Tongue (tissue), 2 donors: ENCODE measurements around the gene RAB3C. TPM values are rescaled to one million over a fixed set of nuclear protein-coding genes. Genes with fewer than 3 reads are reported as not detected.

Experiments
- DNase-seq: peaks from one replicate; pipeline ENCODE4 v3.0.0-alpha.2; 2015
- total RNA-seq: library from RNA; depleted of rRNA; stranded (reverse); fragments of >200 nt; gene quantifications from one replicate; pipeline ENCODE4 v1.2.3, GENCODE V29; 2014

RAB3C gene
- total RNA-seq, 1 donor from 2014 or later, result 0.21 TPM

DNA sequence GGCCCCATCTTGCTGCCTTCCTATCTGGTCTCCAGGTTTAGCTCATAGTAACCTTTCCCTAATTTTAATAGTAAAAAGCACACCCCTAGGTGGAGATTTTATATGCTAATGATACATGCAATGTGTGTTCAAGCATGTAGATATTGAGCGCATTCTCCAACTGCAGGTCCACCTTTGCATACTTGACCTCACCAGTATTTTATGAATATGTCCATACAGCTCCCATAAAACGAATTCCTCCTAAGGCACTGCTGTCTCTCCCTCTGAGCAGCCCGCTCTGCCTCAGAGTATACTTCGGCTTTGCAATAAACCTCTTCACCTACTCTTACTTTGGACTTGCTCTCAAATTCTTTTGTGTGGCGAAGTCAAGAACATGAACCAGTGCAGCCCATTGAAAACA is 153.3 kb downstream of the RAB3C start:
- no peak for DNase-seq

DNA sequence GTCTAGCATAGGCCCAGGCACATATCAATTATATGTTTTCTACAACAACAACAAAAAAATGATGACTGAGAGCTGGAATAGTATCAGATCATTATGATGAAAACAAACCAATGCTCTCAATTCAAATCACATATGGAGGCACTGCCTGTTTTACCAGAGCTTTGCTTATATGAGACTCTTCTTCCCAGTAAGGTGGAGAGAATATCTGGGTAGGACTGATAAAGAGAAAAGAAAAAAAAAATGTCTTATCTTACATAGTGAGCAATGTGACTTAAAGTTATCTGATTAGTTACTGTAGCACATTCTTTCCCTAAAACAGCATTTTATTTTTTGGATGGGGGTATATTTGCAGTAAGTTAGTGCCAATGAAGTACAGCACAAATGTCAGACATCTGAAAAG is 154.8 kb downstream of the RAB3C start:
- DNase-seq, result no peak

DNA sequence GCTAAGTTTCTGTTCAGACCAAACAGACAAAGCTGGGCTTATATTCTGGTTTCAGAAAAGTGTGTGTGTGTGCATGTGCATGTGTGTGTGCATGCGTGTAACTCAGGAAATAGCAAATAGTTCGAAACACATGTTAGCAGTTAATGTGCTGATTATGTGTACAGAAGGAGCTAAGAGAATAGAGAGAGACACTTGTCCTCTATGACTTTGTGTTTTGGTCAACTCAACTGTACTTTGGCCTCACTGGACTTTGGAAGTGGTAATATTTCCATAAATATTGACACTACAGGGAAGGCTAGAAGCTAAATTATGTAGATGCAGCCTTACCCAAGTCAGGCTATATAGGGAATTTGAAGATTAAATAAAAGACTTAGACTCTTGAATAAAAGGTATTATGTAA is 155.5 kb downstream of the RAB3C start:
- no peak for DNase-seq

DNA sequence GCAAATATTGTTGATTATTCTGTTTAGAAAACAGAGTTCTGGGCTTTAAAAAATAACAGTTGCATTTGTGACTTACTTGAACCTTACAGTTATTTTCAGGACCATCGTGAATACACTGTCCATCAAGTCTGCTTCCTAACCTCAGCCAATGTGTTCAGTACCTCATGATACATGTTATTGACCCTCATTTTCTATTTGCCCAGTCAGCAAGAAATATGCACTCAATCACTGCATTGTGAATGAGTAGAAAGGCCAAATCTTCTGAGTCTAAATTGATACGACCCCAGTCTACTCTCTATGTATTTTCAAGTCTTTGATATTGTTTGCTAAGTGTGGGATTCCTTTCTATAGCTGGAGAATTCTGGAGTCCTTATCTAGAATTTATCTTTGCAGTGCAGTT is 156.2 kb downstream of the RAB3C start:
- DNase-seq, result no peak

DNA sequence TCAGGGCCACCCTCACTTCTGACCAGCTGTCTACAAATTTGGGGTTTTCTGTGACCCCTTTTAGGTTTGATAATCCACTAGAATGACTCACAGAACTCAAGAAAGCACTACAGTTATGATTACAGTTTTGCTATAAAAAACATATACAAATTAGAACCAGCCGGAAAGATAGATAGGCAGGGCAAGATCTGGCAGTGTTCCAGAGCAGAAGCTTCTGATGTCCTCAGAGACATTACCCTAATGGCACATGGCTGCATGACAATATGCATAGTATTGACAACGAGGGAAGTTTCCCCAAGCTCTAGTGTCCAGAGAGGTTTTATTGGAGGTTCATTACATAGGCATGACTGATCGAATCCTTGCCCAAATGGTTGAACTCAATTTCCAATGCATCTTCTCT is 158.1 kb downstream of the RAB3C start:
- DNase-seq, result no peak

DNA sequence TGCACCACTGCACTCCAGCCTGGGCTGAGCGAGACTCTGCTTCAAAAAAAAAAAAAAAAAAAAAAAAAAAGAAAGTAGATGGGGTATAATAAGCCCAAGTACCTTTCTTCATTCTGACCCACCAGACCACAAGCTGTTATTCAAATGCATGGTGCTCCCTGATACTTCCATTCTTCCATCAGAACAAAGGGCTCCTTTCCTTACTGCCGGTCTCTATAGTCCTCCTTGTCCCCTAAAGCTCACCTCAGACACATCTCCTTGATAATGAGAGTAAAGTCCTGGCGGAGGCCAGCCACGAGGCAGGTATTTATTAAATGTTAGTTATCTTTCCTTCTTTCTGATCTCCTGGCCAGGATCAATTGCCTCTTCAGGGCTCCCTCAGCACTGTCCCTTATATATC is 162.5 kb downstream of the RAB3C start:
- no peak for DNase-seq

DNA sequence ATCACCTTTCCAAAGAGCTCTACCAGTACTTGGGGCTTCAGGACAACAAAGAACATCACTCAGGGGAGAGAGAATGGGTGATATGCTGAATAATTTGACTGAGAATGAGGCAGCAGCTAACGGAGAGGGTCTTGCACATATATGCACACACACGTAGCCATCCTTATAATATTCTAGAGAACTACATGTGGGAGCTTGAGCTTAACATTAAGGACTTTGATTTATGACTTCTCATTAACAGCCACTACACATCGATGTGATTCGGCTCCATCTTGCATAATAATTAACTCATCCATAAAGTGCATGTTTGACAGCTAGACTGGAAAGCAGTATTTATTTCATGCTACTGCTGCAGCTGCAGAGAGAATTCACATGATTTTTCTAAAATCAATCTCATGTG is 163.4 kb downstream of the RAB3C start:
- no peak for DNase-seq

DNA sequence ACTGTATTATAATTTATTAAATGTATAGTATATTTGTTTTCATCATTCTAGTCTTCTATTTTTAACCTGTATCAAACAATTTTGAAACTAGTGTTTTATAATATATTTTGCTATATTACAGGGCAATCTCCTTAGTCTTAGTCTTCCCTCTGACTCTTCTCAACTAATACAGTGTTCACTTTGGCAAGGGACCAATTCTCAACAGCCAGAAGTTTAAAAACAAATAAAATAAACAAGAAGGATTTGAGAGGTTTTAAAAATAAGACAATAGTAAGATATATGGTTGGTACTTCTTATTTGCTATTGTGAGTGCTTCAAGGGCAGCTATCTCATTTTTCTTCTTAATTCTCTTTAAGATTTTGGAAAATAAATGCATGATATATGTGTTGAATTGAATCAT is 167.2 kb downstream of the RAB3C start:
- DNase-seq, result no peak

DNA sequence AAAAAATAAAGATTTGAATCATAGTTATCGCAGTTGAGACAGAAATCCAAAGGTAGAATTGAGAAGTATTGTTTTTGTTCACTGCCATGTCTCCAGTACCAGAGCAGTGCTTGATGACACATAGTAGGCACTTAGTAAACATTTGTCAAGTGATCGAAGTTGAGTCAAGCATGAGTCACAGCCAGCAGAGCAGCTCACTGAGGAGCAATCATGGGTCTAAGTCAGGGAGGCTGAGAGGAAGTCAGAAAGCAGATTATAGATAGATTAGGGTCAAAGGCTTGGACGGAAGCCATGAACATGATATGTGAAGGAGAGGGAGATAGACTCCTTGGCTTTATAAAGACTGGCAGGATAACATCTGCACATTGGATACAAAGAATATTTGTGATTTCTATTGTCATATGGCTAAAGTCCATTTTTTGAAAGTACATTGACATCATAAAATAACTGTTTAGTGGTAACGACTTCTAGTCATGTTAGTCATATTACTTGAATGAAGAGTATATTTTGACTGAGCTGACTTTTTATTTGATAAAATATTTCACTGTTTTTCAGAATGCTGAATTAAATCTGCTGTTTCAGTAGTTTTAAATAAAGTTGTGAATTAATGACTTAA is 168.5 kb downstream of the RAB3C start:
- no peak for DNase-seq

DNA sequence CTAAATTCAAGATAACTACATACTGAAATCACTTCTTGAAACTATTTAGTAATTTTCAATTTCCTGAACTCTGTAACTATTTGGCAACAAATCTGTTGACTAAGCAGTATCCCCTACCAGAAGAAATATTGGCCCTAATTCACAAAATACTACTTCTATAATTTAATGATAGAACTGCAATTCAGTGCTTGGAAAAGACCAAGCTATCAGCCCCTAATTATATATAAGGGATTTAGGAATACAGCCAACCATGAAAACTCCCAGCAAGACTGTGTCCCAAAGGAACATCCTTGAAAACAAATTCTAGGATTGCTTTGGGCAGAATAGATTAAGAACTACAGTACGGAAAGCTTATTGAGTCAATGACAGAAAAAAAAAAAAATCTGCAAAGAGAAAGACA is 169.2 kb downstream of the RAB3C start:
- peak; percentile 1 for DNase-seq

DNA sequence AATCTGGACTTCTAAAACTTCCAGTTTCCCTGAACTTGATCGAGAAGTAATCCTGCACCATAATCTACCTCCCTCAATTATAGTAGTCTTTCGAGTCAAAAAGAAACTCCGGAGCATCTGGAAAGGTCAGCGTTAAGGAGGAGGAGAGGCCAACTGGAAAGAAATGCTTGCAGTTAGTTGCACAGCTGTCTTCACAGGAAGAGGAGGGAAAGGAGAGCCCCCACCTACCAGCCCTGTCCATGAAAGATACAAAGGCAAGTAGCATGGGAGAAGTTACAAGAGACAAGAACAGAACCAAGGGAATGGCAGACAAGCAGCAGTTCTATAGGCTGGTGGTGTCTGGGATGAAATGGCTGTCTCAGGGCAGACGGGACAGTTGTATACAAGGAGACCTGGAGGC is 170.6 kb downstream of the RAB3C start:
- peak; percentile 13 for DNase-seq

DNA sequence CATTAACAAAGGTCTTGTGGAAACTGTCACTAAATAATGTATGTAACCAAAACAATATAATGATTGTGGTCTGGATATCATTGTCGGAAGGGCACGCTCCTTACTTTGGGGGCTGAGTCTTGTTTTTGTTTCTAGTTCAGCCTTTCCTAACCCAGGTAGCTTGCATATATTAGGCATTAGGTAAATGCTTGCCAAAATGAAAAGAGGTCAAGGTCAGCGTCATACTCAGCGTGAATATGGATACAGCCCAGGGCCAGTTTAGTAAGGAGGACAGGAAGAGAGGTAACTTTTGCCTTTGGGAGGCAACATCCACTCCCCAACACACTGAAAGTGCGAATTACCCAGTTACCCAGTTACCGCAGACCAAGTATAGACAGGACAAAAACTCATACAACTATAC is 171.4 kb downstream of the RAB3C start:
- DNase-seq, result no peak

DNA sequence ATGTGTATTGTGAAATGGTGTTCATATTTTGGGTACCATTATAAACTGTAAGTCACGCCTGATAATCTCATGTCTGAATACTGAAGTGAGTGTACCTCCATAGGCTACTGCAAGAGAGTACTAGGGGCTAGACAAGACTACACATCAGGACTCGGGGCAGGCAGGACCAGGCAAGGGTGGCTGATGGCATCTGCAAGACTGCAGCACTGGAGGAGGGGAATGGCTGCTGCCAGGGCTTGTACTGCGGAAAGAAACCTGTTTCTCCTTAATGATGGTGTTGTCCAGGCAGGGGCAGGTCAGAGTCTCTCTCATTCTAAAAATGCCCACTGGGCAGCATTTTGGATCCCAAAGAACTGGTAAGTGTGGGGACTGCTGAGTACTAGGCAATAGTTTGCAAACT is 172.5 kb downstream of the RAB3C start:
- no peak for DNase-seq

DNA sequence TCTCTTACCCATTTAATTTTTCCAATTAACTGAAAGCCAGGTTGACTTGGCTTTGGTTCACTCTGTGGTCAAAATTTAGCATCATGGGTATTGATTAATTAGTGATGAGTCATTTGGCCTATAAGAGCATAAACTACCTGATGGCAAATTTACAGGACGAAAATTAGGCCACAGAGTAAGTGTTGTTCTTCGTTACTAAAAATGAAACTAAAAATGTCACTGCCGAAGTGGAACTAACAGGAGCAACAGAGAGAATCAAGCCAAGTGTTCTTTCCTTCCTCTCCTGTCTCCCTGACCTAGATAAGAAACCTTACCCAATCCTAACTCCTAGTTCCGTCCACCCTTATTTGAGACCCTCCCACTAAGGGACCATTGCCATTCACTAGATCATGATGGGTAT is 176.9 kb downstream of the RAB3C start:
- no peak for DNase-seq

DNA sequence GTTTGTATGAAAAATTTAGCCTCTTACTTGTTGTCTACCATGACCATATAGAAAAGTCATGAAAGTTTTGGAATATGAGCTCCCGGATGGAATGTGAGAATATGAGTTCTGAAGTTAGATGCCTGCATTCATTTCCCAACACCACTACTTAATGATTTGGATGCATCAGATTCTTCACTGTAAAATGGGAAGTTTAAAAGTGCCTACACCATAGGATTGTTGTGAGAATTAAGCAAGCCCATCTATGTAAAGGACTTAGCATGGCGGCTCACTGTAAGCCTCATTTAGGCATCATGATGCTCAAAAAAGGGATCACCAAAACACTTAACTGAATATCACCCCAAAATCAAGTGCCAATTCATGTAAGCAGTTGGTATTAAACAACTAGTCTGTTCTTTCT is 177.3 kb downstream of the RAB3C start:
- DNase-seq, result no peak

DNA sequence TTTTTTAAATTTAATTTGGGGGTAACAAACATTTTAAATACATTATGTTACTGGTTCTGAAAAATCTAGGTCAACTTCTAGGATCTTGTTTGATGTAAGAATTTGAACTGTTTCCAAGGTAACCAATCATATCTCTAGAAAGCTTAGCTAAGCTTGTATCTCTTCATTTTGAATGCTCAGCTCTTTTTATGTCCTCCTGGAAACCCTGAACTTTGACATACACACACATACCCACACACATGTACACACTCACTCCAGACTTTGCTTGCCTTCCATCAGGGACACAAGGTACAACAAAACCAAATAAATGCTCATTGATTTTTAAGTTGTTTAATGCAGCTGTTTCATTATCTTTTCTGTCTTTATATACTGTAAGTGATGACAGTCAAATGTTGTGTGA is 178.5 kb downstream of the RAB3C start:
- DNase-seq, result no peak

DNA sequence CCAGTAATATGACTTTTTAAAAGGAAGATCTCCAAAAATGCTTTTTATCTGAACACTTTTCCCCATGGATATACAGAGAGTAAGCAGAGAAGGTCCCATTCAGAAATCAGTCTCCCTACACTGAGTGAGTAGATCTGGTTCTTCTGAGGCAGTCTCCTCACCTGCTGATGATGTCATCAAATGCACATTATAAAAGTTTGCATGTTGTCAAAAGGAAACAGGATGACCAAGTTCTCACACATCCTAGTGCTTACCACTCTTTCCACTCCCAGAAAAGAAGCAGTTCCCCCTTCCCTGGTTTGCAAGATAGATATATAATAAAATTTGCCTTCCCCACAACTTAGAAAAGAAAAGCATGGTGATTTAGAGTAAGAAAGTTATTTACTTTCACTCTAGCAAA is 180.5 kb downstream of the RAB3C start:
- no peak for DNase-seq

DNA sequence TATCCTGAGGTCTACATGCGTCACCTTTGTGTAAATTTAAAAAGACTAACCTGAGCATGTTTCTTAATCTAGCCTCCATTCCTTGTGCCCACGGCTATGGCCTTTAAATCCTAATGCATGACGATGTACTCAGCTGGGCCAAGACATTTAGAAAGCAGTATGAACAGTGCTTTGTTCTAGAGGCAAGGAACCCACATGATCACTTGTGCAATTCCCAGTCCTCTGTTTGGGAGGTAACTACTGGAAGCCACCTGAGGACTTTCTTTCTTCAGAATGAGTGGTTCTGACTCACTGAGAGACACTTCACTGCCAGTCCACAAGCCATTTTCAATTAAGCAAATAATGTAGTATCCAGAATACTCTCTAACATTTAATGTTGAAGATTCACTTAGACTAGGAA is 181.3 kb downstream of the RAB3C start:
- DNase-seq, result no peak

DNA sequence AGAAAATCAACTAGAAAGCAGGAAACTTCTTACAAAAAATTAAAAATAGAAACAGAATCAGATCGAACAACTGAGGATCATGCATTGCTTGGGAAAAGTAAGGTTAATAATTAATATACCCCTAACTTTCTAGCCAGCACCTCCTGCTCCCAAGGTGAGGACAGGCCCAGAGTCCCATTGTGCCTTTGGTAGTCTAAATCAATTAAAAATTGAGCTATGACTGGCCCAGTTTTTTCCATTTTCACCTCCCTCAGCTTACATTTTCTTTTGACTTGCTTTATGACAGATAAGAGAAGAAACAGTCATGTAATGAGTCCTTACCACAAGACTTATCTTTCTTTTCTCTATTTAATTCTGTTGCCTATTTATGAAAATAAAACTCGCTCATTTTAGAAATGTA is 182.2 kb downstream of the RAB3C start:
- no peak for DNase-seq

DNA sequence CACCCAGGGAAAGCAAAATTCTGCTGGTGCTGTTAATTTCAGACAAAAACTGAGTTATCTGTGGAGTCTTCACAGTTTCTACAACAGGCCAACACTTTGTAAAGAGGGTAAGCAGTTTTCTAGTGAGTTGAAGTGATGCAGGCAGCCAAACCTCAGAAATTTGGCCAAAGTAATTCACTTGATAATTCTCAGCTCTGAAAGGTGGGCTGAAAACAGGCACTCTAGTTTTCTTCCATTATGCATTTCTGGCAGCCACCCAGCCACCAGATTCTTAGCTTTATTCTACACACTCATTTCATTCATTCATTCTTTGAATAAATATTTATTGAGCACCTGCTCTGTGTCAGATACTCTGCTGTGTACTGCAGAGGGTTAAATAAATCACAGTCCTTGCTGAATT is 184.2 kb downstream of the RAB3C start:
- DNase-seq, result peak; percentile 14

DNA sequence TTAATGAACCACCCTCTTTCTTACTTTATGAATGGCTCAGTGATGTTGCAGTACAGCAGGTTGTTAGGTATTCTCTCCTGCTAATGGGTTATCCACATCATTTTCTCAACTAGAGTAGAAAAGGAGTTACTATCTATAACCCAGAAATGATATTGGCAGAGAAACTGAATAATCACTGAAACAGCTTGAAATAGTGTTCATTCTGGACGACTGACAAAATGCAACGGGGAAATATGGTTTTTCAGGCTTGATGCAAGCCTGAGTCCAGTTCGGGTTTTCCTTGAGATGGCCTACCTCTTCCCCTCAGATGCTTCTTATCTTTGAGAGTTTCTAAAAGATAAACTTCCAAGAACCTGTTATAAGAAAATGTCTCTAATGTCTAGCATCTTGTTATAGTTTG is 187.3 kb downstream of the RAB3C start:
- no peak for DNase-seq

DNA sequence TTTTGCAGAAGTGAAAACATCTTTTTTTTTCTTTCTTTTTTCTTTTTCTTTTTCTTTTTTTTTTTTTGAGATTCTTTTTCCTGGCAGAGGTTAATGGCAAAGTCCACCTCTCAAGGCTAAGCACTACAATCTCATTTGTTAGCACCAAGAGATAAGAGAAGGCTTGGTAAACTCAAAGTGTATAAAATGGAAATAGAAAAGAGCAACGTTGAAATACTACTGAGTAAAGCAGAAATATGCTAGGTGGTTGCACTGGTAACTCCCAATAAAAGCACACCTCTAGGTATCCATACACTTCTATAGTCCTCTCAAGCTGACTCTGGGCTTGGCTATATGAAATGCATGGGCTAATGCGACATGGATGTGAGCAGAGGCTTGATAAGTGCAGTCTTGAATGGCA is 188.9 kb downstream of the RAB3C start:
- DNase-seq, result no peak

DNA sequence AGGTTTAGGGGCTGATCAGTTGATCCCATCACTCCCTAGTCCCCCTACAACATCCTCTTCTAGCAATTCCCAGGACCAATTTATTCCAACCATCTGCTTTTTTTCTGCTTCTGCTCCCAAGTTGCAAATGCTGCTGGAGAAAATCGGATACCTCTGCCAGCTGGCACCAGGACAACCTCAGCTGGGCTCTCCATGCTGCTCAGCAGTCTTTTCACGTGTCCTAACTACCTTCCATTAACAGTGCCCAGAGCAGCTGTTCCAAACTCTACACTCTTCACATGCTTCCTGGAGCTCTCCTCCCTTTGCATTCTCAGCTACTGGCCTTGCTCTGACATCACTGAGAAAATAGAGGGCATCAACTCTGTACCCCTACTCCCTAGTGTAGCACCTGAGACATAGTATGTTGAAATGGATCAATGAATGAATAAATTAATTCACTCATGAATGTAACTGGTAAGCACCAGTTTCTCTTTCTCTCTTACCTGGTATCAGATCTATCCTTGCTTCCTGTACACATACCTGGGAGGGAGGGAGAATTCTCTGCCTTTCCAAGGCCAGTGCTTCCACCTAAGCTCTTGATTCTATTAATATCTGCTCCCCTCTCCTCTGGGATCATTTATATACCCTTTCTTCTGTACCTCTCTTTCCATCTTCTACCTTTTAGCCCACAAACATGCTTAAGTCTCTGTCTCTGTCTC is 191.0 kb downstream of the RAB3C start:
- DNase-seq, result peak; percentile 88

DNA sequence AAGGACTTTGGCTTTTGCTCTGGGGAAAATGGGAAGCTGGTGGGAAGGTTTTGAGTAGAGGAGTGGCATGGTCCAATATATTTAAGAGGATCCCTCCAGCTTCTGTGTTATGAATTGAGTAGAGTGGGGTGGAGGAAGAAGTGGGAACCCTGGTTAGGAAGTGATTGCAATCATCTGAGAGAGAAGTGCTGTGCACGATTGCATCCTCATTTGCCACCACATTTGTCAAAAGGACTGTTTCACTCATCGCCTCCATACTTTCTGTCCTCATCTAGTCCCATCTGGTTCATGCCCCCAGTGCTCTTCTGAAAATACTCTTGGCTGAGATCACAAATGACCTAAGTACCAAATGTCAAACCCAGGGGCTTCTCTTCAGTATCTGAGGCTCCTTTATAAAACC is 192.1 kb downstream of the RAB3C start:
- DNase-seq, result no peak
